ENCODE measurements around the gene PLCH1.

Gene PLCH1

GRCh38 chr3:155377847-155378246 lies 367.0 kb downstream of the PLCH1 start:
- DNase-seq (ENCODE audit: low spot score), result no peak

GRCh38 chr3:155377071-155377470 lies 367.8 kb downstream of the PLCH1 start:
- no peak for DNase-seq (ENCODE audit: low spot score)

GRCh38 chr3:155372281-155372680 lies 372.6 kb downstream of the PLCH1 start:
- no peak for DNase-seq (ENCODE audit: low spot score)

- DNase-seq (ENCODE audit: low spot score), result no peak
Observed at GRCh38 chr3:155370764-155371503, 373.9 kb downstream of the PLCH1 start.

- no peak for DNase-seq (ENCODE audit: low spot score)
Observed at GRCh38 chr3:155370198-155370597, 374.7 kb downstream of the PLCH1 start.

- DNase-seq (ENCODE audit: low spot score), result no peak
Observed at GRCh38 chr3:155369735-155370134, 375.1 kb downstream of the PLCH1 start.

GRCh38 chr3:155369244-155369643 lies 375.6 kb downstream of the PLCH1 start:
- no peak for DNase-seq (ENCODE audit: low spot score)

- no peak for DNase-seq (ENCODE audit: low spot score)
Observed at GRCh38 chr3:155368786-155369185, 376.1 kb downstream of the PLCH1 start.

GRCh38 chr3:155367506-155367905 lies 377.4 kb downstream of the PLCH1 start:
- no peak for DNase-seq (ENCODE audit: low spot score)

GRCh38 chr3:155365178-155365783 lies 379.6 kb downstream of the PLCH1 start:
- no peak for DNase-seq (ENCODE audit: low spot score)

GRCh38 chr3:155364492-155364891 lies 380.4 kb downstream of the PLCH1 start:
- no peak for DNase-seq (ENCODE audit: low spot score)

GRCh38 chr3:155363690-155364070 lies 381.2 kb downstream of the PLCH1 start:
- DNase-seq (ENCODE audit: low spot score), result no peak

GRCh38 chr3:155362808-155363689 lies 381.8 kb downstream of the PLCH1 start:
- no peak for DNase-seq (ENCODE audit: low spot score)

- no peak for DNase-seq (ENCODE audit: low spot score)
Observed at GRCh38 chr3:155360281-155360680, 384.6 kb downstream of the PLCH1 start.

- peak; percentile 56 for DNase-seq (ENCODE audit: low spot score)
Observed at GRCh38 chr3:155356594-155357370, 388.1 kb downstream of the PLCH1 start.

GRCh38 chr3:155354658-155355057 lies 390.2 kb downstream of the PLCH1 start:
- no peak for DNase-seq (ENCODE audit: low spot score)

- no peak for DNase-seq (ENCODE audit: low spot score)
Observed at GRCh38 chr3:155352900-155353490, 391.9 kb downstream of the PLCH1 start.

- no peak for DNase-seq (ENCODE audit: low spot score)
Observed at GRCh38 chr3:155350571-155350970, 394.3 kb downstream of the PLCH1 start.

- DNase-seq (ENCODE audit: low spot score), result no peak
Observed at GRCh38 chr3:155347901-155348300, 397.0 kb downstream of the PLCH1 start.

GRCh38 chr3:155342344-155342743 lies 402.5 kb downstream of the PLCH1 start:
- DNase-seq (ENCODE audit: low spot score), result no peak

- DNase-seq (ENCODE audit: low spot score), result no peak
Observed at GRCh38 chr3:155339052-155339451, 405.8 kb downstream of the PLCH1 start.

Measured in ecto neural progenitor cell (in vitro differentiated cells).